ENCODE results near the gene MTRF1.

MTRF1 gene

GRCh38 chr13:41246969-41247680 lies 16.3 kb downstream of the MTRF1 start:
- Histone ChIP-seq H3K27ac (ENCODE audit: low read depth, low read length, severe bottlenecking) (no peak overlapping the region), H3K4me3 (ENCODE audit: extremely low read depth, insufficient read depth, low read length, poor library complexity, severe bottlenecking) (no peak overlapping the region)
- 90 to 93% methylated on average over 7 of the region's 8 CpGs for WGBS, 2 experiments (ENCODE audit: insufficient coverage in 2 of 2)

GRCh38 chr13:41244556-41244955 lies 18.8 kb downstream of the MTRF1 start:
- Histone ChIP-seq H3K27ac (ENCODE audit: low read depth, low read length, severe bottlenecking) (no peak overlapping the region), H3K4me3 (ENCODE audit: extremely low read depth, insufficient read depth, low read length, poor library complexity, severe bottlenecking) (no peak overlapping the region)
- 83% methylated on average over 2 of the region's 3 CpGs; no CpG with 5 or more reads in 1 of the 2 experiments for WGBS, 2 experiments (ENCODE audit: insufficient coverage in 2 of 2)

More at GRCh38 chr13:41246969-41247680, 16.3 kb downstream of the MTRF1 start:
- Histone ChIP-seq H3K36me3 (ENCODE audit: control insufficient read depth, insufficient read depth, low read length) (peaks cover 47% of the 10 kb centered on the region), H3K4me1 (ENCODE audit: control insufficient read depth, insufficient read depth, low read length, poor library complexity, severe bottlenecking) (no peaks in the 10 kb centered on the region), H3K9me3 (ENCODE audit: control insufficient read depth, low read length) (no peaks in the 10 kb centered on the region)

GRCh38 chr13:41241626-41242025 lies 21.8 kb downstream of the MTRF1 start:
- peaks cover 9% of the 10 kb centered on the region for H3K36me3 ChIP-seq (ENCODE audit: control insufficient read depth, insufficient read depth, low read length)
- no peaks in the 10 kb centered on the region for H3K4me1 ChIP-seq (ENCODE audit: control insufficient read depth, insufficient read depth, low read length, poor library complexity, severe bottlenecking)
- 88 to 94% methylated on average over 4 of the region's 4 CpGs for WGBS, 2 experiments (ENCODE audit: insufficient coverage in 2 of 2)
- H3K9me3 ChIP-seq (ENCODE audit: control insufficient read depth, low read length) = no peaks in the 10 kb centered on the region
- no peak overlapping the region for H3K27ac ChIP-seq (ENCODE audit: low read depth, low read length, severe bottlenecking)
- no peak overlapping the region for H3K4me3 ChIP-seq (ENCODE audit: extremely low read depth, insufficient read depth, low read length, poor library complexity, severe bottlenecking)

More at GRCh38 chr13:41244556-41244955, 18.8 kb downstream of the MTRF1 start:
- Histone ChIP-seq H3K4me1 (ENCODE audit: control insufficient read depth, insufficient read depth, low read length, poor library complexity, severe bottlenecking) (no peaks in the 10 kb centered on the region), H3K9me3 (ENCODE audit: control insufficient read depth, low read length) (no peaks in the 10 kb centered on the region), H3K36me3 (ENCODE audit: control insufficient read depth, insufficient read depth, low read length) (peaks cover 26% of the 10 kb centered on the region)

GRCh38 chr13:41236369-41236768 lies 27.0 kb downstream of the MTRF1 start:
- WGBS, 2 experiments (ENCODE audit: insufficient coverage in 2 of 2) = 90% methylated on average over 1 of the region's 1 CpG; no CpG with 5 or more reads in 1 of the 2 experiments
- no peak overlapping the region for H3K27ac ChIP-seq (ENCODE audit: low read depth, low read length, severe bottlenecking)
- H3K4me1 ChIP-seq (ENCODE audit: control insufficient read depth, insufficient read depth, low read length, poor library complexity, severe bottlenecking) = no peaks in the 10 kb centered on the region
- peaks cover 3% of the 10 kb centered on the region for H3K36me3 ChIP-seq (ENCODE audit: control insufficient read depth, insufficient read depth, low read length)
- H3K4me3 ChIP-seq (ENCODE audit: extremely low read depth, insufficient read depth, low read length, poor library complexity, severe bottlenecking) = no peak overlapping the region
- H3K9me3 ChIP-seq (ENCODE audit: control insufficient read depth, low read length) = no peaks in the 10 kb centered on the region

GRCh38 chr13:41232578-41233480 lies 30.5 kb downstream of the MTRF1 start:
- no peaks in the 10 kb centered on the region for H3K36me3 ChIP-seq (ENCODE audit: control insufficient read depth, insufficient read depth, low read length)
- 63 to 100% methylated on average over 1 of the region's 4 CpGs for WGBS, 2 experiments (ENCODE audit: insufficient coverage in 2 of 2)
- H3K4me1 ChIP-seq (ENCODE audit: control insufficient read depth, insufficient read depth, low read length, poor library complexity, severe bottlenecking) = no peaks in the 10 kb centered on the region
- H3K9me3 ChIP-seq (ENCODE audit: control insufficient read depth, low read length) = no peaks in the 10 kb centered on the region
- H3K27ac ChIP-seq (ENCODE audit: low read depth, low read length, severe bottlenecking) = no peak overlapping the region
- H3K4me3 ChIP-seq (ENCODE audit: extremely low read depth, insufficient read depth, low read length, poor library complexity, severe bottlenecking) = no peak overlapping the region

- Histone ChIP-seq H3K9me3 (ENCODE audit: control insufficient read depth, low read length) (no peaks in the 10 kb centered on the region), H3K4me1 (ENCODE audit: control insufficient read depth, insufficient read depth, low read length, poor library complexity, severe bottlenecking) (no peaks in the 10 kb centered on the region), H3K27ac (ENCODE audit: low read depth, low read length, severe bottlenecking) (no peak overlapping the region), H3K4me3 (ENCODE audit: extremely low read depth, insufficient read depth, low read length, poor library complexity, severe bottlenecking) (no peak overlapping the region), H3K36me3 (ENCODE audit: control insufficient read depth, insufficient read depth, low read length) (no peaks in the 10 kb centered on the region)
- WGBS, 2 experiments (ENCODE audit: insufficient coverage in 2 of 2) = 80 to 100% methylated on average over 2 to 3 of the region's 3 CpGs
Measured at GRCh38 chr13:41231786-41232185, 31.6 kb downstream of the MTRF1 start.

GRCh38 chr13:41231025-41231677 lies 32.2 kb downstream of the MTRF1 start:
- no peaks in the 10 kb centered on the region for H3K36me3 ChIP-seq (ENCODE audit: control insufficient read depth, insufficient read depth, low read length)
- H3K9me3 ChIP-seq (ENCODE audit: control insufficient read depth, low read length) = no peaks in the 10 kb centered on the region
- no peak overlapping the region for H3K4me3 ChIP-seq (ENCODE audit: extremely low read depth, insufficient read depth, low read length, poor library complexity, severe bottlenecking)
- no peaks in the 10 kb centered on the region for H3K4me1 ChIP-seq (ENCODE audit: control insufficient read depth, insufficient read depth, low read length, poor library complexity, severe bottlenecking)
- no CpG with 5 or more reads among the region's 2 CpGs for WGBS, 2 experiments (ENCODE audit: insufficient coverage in 2 of 2)
- H3K27ac ChIP-seq (ENCODE audit: low read depth, low read length, severe bottlenecking) = no peak overlapping the region

- no peak overlapping the region for H3K4me3 ChIP-seq (ENCODE audit: extremely low read depth, insufficient read depth, low read length, poor library complexity, severe bottlenecking)
- H3K36me3 ChIP-seq (ENCODE audit: control insufficient read depth, insufficient read depth, low read length) = no peaks in the 10 kb centered on the region
- no peaks in the 10 kb centered on the region for H3K9me3 ChIP-seq (ENCODE audit: control insufficient read depth, low read length)
- no peaks in the 10 kb centered on the region for H3K4me1 ChIP-seq (ENCODE audit: control insufficient read depth, insufficient read depth, low read length, poor library complexity, severe bottlenecking)
- no peak overlapping the region for H3K27ac ChIP-seq (ENCODE audit: low read depth, low read length, severe bottlenecking)
Measured at GRCh38 chr13:41229356-41229755, 34.0 kb downstream of the MTRF1 start.

- Histone ChIP-seq H3K27ac (ENCODE audit: low read depth, low read length, severe bottlenecking) (no peak overlapping the region), H3K9me3 (ENCODE audit: control insufficient read depth, low read length) (no peaks in the 10 kb centered on the region), H3K36me3 (ENCODE audit: control insufficient read depth, insufficient read depth, low read length) (no peaks in the 10 kb centered on the region), H3K4me1 (ENCODE audit: control insufficient read depth, insufficient read depth, low read length, poor library complexity, severe bottlenecking) (peaks cover 4% of the 10 kb centered on the region), H3K4me3 (ENCODE audit: extremely low read depth, insufficient read depth, low read length, poor library complexity, severe bottlenecking) (no peak overlapping the region)
- WGBS, 2 experiments (ENCODE audit: insufficient coverage in 2 of 2) = 50 to 100% methylated on average over 1 to 3 of the region's 7 CpGs
Measured at GRCh38 chr13:41224113-41225110, 39.0 kb downstream of the MTRF1 start.
